NCI-H524 treated with DMSO at 0.1 percent for 48 hours (cell line): ENCODE measurements around the gene ING3.

ENCODE experiments used
- DNase-seq: peaks from one replicate; lab custom pipeline; 2025; lab: John Stamatoyannopoulos, UW

ING3 gene, protein sequence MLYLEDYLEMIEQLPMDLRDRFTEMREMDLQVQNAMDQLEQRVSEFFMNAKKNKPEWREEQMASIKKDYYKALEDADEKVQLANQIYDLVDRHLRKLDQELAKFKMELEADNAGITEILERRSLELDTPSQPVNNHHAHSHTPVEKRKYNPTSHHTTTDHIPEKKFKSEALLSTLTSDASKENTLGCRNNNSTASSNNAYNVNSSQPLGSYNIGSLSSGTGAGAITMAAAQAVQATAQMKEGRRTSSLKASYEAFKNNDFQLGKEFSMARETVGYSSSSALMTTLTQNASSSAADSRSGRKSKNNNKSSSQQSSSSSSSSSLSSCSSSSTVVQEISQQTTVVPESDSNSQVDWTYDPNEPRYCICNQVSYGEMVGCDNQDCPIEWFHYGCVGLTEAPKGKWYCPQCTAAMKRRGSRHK

DNA sequence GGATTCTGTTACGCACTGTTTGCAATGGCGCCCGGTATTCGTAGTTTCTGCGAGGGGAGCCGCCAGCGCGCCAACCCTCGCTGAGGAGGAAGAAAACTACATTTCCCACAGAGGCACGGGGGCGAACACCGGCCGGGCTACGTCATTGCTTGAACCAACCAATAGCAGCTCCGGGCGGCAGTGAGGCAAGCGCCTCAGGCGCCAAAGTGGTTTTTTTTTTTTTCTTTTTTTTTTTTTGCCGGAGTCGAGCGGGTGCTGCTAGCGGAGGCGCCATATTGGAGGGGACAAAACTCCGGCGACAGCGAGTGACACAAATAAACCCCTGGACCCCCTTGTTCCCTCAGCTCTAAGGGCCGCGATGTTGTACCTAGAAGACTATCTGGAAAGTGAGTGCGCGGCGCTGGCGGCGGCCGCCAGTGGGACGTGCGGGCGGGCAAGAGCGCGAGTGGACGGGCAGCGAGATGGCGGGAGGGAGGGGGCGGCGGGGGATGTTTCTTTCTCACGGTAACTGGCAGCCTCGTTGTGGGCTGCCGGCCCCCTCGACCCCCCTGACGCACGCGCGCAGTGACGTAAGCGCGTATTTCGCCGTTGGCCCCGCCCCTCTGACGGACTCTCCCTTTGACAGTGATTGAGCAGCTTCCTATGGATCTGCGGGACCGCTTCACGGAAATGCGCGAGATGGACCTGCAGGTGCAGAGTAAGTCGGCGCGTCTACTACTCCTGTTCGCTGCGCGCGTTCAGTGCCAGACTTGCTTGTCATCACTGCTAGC is at the start of gene ING3:
TSS of gene ING3 (plus strand) at position 239 of the 770 bp plus-strand sequence. CDS start at position 359, 120 bp downstream.
- DNase-seq = peak; percentile 84

DNA sequence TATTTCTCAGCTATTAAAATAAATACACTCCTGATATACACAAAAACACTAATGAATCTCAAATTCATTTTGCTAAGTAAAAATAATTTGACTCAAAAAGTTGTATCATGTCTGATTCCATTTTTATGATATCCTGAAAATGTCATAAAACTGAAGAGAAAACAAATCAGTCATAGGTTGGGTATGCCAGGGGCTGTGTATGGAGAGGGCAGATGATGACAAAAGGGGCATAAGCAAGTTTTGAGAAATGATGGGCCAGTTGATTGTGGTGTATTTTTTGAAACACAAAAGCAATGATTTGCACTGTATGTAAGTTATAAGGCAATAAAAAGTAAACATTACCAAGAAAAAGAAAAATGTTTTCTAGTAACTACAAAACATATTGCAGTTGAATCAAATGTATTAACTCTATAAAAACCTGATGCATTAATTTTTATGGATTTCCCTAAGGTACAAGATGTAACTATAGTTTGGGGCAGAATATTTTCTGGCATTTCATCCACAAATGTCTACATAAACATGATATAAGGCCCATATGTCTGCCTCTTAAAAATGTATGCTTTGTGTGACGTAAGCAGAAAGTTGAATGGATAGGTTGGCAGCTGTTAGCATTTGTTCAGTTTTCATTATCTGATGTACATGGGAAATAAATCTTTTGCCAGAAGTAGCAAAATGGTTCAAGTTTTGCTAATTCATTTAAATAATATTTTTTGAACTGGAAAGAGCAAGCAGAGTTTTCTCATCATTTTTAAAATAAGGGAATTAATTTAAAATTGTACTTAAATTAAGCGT is 35.1 kb upstream of the ING3 start:
- no peak for DNase-seq

DNA sequence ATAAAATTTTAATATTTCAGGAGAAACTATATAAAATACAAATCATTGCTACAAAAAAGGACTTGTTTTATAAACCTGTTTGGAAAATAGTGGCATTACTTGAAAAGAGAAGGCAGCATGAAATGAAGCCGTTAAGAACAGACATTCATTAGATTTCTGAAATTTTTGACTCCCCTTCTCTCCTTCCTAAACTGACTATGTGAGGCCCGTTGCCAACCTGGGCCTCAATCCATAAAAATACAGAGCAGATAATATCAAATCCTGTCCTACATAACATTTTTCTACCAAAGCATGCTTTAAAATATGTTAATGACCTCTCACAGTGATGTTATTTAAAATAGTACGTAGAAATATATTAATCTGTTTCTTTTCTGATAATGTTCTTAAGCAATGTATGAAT is 34.5 kb upstream of the ING3 start:
- DNase-seq = no peak

DNA sequence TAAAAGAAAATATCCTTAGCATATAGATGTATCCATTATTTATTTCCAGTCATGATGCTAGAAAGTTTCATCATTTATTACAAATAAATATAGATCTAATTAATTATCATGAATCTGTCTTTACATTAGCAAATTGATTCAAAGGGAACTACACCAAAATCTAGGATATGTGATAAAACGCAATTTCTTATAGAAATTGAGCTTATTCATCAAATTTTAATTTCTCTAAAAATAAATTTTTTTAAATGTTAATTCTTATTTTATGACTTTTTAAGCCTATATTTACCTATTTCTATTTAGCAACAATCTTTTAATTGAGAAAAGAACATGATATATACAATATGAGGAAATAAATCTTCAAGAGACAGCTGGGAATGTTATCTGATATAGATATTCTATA is 34.0 kb upstream of the ING3 start:
- no peak for DNase-seq

DNA sequence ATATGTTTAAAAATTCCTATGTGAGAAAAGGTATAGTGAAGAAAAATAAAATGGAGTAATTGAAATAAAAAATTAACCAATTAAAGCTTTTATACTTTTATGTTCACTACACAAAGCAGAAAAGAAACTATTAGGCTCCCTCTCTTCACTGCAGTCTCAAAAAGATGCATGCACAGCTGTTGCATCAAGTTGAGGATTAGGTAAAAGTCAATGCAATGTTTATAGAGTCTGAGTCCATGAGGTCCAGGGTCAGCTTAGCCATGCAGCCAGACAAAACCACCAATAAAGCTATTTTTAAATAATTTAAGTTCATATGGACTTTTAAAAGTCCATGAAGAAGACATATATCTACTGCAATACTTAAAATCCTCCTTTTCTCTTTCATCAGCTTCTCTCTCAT is 31.1 kb upstream of the ING3 start:
- no peak for DNase-seq

DNA sequence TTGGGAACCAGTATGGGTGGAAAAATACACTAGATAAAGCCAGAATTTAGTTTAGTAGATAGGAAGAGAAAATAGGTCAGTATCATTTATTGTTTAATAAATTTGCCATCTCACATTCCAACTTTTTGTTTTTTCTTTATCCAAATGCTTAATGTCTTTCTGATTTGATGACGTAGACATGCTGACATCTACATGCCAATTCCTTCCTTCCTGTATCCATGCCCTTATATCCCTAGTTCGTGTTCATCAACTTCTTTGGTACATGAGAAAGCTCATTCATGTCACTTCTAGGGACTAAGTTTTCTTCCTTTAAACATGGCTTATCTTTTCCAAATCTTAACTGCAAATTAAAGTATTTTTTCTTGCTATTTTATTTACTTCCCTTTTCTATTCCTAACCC is 30.5 kb upstream of the ING3 start:
- DNase-seq = no peak

DNA sequence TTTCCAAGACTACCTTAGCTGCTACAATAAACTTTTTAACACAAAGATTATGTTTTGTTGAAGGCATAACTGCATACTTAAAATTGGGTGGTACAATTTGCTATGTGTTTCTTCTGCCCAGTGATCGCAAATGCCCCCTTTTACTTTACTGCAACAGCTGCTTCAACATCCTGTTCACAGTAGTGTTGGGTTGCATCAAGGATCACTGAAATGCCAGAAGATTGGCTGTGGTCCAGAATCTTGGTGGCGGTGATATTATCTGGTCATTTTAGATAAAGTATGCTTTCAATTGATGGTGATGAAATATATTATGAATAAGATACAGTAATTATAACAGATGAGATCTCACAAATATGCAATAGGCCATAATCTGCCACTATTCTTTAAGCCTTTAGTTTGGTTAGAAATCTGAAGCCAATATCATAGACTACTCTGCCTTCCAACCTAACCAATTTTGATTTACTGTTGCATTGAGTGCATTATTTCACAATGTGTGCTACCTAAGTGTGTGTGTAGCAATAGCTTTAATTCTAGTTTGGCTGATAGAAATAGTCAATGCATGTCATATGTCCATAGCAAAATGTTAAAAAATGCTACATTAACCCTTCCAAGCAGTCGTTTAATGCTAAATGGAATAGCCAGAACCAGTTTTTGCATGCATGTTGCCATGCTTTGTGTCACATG is 29.8 kb upstream of the ING3 start:
- no peak for DNase-seq

DNA sequence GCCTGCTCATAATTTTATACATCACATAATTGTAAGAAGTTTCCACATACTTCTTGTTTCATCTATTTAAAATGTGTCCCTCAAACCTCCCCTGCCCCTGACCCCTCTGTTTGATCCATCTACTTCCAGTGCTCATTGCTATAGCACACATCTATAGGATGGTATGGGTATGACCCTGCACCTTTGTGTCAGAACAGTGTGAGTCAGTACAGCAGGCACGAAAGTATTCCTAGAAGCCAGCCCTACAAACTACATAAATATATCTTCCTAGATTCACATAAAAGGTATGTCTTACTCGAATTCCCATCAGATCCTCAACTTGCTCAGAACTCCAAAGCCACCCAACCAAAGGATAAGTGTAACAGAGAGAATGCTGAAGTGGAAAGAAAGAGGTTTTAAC is 25.7 kb upstream of the ING3 start:
- DNase-seq = no peak

DNA sequence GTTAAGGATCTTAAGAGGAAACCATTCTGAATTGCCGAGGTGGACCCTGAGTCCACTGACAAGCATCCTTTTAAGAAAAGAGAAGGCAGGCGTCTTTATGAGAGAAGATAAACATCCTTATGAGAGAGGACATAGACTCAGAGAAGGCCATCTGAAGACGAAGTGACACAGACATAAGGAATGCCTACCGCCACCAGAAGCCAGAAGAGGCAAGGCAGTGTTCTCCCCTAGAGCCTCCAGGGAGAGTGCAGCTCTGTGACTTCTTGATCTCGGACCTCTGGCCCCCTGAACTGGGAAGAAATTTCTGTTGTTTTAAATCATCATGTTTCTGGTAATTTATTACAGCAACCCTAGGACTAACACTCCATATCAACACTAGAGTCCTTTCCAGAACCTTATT is 25.2 kb upstream of the ING3 start:
- DNase-seq = no peak

DNA sequence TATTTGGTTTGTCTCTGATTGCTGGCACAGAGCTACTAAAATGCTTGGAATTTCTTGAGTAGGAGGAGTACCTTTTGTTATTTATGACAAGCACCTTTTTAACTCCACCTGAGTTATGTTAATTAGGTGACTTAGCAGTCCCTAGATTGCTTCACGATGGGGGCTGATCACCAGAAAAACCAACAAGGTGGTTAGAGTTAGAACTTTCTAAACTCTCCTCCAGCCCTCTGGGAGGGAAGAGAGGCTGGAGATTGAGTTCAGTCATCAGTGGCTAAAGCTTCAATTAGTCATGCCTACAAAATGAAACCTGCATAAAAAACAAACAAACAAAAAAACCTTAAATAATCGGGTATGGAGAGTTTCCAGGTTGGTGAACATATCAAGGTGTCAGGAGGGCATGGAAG is 23.6 kb upstream of the ING3 start:
- no peak for DNase-seq

DNA sequence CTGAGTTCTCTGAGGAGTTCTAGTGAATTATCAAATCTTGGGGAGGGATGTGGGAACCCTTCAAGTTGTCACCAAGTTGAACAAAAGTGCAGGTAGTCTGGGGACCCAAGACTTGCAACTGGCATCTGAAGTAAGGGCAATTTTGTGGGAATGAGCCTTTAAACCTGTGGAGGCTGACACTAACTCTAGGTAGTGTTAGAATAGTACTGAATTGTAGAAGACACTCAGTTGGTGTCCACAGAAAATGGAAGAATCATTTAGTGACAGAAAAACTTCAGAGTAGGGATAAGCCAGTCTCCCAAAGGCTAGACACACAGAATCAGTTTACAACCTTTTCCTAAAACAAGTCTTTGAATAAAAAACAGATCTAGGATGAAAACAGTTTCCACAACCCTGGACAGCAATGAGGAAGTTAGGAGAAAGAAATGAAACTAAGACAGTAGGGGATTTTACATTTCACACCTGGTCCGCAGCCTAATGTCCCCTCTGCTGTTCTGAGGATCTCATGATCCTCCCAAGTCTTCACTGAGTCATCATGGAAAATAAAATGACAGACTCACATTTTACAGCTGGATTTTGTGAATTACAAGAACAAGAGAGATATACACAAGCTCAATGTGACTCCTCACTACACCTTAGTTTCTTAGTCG is 23.0 kb upstream of the ING3 start:
- no peak for DNase-seq

DNA sequence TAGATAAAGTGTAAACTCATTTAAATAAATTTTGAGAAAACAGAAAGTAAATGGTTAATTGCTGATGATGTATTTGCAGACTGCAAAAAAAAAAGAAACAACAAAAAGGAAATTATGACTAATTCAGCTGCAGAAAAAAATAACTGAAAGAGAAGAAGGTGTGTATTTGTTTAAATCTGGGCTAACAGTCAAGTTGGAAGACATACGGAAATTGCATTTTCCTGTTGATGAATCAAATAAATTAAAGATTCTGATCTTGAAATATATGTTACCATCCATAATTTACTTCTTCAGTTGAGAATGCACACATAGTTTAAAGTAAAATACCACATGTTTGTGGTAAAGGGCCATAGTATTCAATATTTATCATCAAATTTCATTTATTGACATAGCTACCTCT is 19.3 kb upstream of the ING3 start:
- no peak for DNase-seq

DNA sequence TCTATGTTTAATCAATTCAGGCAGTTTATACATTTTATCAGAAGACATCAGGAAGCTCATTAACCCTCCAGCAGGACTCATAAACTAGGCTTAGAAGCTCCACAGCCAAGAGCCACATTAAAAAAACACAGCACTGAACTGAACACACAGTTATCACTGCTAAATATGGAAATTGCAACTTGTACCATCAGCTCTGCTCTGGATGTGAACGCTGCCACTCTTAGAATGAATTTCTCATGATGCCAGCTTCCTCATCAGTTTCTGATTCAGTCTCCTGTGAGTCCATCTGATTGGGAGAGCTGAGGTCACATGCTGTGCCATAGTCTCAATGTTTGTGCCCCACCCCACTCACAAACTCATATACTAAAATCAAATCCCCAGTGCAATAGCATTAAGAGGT is 17.1 kb upstream of the ING3 start:
- no peak for DNase-seq

DNA sequence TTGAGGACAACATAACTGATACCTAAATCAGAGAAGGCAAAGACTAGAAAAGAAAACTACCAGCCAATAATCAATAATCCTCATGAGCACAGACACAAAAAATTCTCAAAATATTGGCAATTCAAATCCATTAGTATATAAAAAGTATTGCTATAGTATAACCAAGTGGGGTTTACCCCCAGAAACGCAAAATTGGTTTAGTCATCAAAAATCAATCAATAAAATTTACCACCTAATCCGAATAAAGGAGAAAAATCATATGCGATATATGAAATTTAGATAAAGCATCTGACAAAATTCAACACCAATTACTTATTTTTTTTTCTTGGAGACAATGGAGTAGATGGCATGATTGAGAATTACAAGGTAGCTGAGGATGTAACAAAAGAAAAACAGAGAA is 11.2 kb upstream of the ING3 start:
- DNase-seq = no peak

DNA sequence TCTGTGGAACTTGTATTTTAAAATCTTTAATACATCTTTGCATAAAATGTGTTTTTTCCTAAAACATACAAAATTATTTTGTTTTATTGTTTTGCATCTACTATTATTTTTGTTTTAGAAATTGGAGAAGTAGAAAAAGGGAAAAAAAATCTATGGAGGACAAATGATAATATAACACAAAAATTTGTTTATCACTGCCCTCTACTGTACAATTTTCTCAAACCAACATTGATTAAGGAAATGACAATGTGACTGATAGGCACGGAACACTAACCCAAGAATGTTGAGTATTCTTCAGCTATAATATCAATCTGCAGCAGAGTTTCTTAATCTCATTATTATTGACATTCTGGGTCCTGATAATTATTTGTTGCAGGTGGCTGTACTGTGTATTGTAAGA is 9.5 kb upstream of the ING3 start:
- DNase-seq = no peak

DNA sequence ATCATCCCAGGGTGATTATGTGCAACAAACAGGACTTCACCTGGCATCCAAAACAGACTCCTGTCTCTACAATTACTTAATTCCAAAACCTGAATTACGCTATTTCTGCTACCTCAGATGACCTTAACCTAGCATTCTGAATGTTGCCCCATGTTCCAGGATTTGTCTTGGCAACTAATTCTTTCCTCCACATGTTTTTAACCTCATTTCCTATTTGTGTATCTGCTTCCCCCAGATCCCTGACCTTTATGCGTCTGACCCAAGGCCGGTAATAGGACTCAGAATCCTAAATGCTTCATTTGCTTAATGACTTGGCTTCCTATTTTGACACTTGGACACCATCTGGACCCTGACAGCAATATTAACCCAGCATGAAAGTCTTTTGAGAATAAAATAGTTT is 8.7 kb upstream of the ING3 start:
- DNase-seq = no peak

DNA sequence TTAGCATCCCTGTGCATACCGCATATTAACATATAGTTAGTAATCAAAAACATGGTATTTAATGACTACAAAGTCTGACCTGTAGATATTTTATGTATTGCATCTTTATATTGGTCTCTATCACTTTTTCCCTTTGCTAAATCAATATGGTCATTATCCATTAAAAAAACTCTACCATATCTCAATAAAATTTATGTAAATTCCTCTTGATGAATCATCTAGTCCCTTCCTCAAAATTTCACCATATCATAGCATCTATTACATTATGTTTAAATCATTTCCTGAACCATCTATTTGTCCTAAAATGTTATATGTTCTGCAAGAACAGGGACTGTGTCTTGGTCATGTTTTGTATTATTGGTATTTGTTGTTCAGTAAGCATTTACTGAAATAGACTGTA is 7.7 kb upstream of the ING3 start:
- DNase-seq = no peak

DNA sequence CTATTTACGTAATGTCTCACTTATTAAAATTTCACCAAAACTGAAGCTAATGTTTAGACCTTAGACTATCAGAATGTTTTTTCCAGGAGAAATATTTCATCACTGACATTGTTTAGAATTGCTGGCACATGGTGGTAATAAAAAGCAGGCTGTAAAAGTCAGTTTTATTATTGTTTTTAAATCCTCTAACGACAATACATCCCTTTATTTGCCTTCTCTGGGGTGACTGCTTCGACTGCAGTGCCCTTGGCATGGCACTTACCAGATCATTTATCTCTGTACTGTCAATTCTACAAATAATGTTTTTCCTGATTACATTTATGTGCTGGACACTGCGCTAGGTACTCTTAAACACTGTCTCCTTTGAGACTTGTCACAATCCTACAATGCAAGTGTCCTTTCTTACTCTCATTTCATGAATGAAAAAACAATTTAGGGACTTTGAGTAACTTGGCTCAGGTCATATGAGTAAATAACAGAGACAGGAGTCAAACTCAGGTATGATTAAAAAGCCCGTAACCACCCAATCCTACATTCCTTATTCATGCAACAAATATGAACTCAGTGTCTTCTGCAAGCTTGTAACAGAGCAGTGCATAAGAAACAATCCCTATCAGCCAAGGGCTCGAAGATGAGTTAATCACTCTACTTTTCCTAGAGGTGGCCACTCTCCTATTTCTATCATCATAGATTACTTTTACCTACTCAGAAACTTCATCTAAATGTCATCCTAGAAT is 5.6 kb upstream of the ING3 start:
- DNase-seq = no peak

DNA sequence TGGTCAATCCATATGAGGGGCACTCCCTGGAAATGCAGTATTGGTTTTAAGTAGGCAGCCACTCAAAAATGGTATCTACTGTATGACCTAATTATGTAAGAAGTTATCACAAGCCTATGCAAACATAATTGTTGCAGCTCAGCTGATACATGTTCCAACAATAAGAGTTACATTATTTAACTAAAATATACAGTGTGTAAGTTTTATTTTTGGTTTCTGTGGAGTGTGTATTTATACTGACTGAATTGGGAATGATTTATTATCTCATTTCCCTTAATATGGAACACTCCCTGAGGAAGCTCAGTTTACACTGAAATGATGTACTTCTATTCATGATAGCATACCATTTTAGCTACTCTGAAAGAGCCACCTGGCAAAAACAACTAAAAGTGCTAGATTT is 2.6 kb upstream of the ING3 start:
- no peak for DNase-seq

DNA sequence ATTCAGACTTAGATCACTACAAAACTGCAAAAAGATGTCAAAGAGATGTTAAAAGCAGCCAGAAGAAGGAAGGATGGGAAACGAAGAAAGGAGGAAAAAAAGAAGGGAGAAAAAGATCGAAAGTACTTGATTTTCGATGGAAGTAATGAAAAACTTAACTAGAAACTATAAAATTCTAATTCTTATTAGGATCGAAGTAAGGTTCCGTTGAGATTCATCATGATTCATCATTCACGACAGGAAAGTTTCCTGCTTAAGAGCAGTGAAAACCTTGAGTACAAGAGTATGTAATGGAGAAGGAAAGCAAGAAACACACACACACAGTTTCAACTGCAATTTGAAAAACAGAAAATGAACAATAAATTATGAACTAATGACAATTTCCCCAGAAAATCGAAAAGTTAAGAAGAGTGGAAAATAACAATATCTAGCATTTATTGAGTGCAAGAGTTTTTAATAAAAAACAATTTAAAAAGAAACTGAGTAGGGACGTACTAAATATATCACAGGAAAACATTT is 1.1 kb upstream of the ING3 start:
- no peak for DNase-seq
